Neural cell (in vitro differentiated cells): Measurements from ENCODE around the gene STARD10. TPM values are rescaled to one million over a fixed set of nuclear protein-coding genes. Genes with fewer than 3 reads are reported as not detected.

Experiments
- H2AFZ ChIP-seq: fragments of 200-600, 300-800 bp; sonication (generic), shearing (Covaris generic); 2 replicates; pipeline ENCODE4 v1.6.0; 2014; ENCODE audit warnings: low read depth, mild to moderate bottlenecking, antibody characterized with exemption, low read length, moderate library complexity
- H3F3A ChIP-seq: fragments of 200-600 bp; shearing (Covaris generic); 2 replicates; pipeline ENCODE4 v1.6.1; 2016; ENCODE audit warnings: mild to moderate bottlenecking, moderate library complexity, mixed read lengths, antibody characterized with exemption, low read length; ENCODE audit not compliant: insufficient read depth, poor library complexity, severe bottlenecking
- H3K27ac ChIP-seq: fragments of 200-600, 300-800 bp; sonication (generic), shearing (Covaris generic); 2 replicates; pipeline ENCODE4 v1.5.1; 2014; ENCODE audit warnings: mild to moderate bottlenecking, low read length, moderate library complexity
- H3K27me3 ChIP-seq: fragments of 300-800, 200-600 bp; sonication (generic), shearing (Covaris generic); 2 replicates; pipeline ENCODE4 v1.6.0; 2014; ENCODE audit warnings: mild to moderate bottlenecking, low read depth, low read length, moderate library complexity; ENCODE audit not compliant: insufficient read depth
- H3K36me3 ChIP-seq: fragments of 300-800, 200-600 bp; sonication (generic), shearing (Covaris generic); 2 replicates; pipeline ENCODE4 v1.5.1; 2014; ENCODE audit warnings: mild to moderate bottlenecking, antibody characterized with exemption, low read length, moderate library complexity; ENCODE audit not compliant: insufficient read depth
- H3K4me2 ChIP-seq: fragments of 300-800, 200-600 bp; sonication (generic), shearing (Covaris generic); 2 replicates; pipeline ENCODE4 v1.6.0; 2014; ENCODE audit warnings: mild to moderate bottlenecking, low read length
- H3K4me3 ChIP-seq: fragments of 300-800, 200-600 bp; sonication (generic), shearing (Covaris generic); 2 replicates; pipeline ENCODE4 v1.5.1; 2014; ENCODE audit warnings: mild to moderate bottlenecking, low read length, moderate library complexity
- H3K79me2 ChIP-seq: fragments of 200-600 bp; shearing (Covaris generic); replicated peaks from 2 replicates; pipeline ENCODE4 v1.6.0; 2014; ENCODE audit warnings: mild to moderate bottlenecking, low read length, moderate library complexity; ENCODE audit not compliant: insufficient read depth
- H3K9ac ChIP-seq: fragments of 300-800, 200-600 bp; sonication (generic), shearing (Covaris generic); 2 replicates; pipeline ENCODE4 v1.6.1; 2016; ENCODE audit warnings: mild to moderate bottlenecking, low read length, mixed read lengths
- H3K9me2 ChIP-seq: fragments of 200-600 bp; shearing (Covaris generic); 2 replicates; pipeline ENCODE4 v1.6.1; 2016; ENCODE audit warnings: mild to moderate bottlenecking, low read length, mixed read lengths; ENCODE audit not compliant: insufficient read depth
- H3K9me3 ChIP-seq: fragments of 200-600, 300-800 bp; sonication (generic), shearing (Covaris generic); 2 replicates; pipeline ENCODE4 v1.6.1; 2016; ENCODE audit warnings: mild to moderate bottlenecking, mixed run types, low read length, moderate library complexity, mixed read lengths
- H4K20me1 ChIP-seq: fragments of 200-600 bp; shearing (Covaris generic); 2 replicates; pipeline ENCODE4 v1.6.1; 2016; ENCODE audit warnings: mild to moderate bottlenecking, mixed run types; ENCODE audit not compliant: insufficient read depth
- EP300 ChIP-seq: fragments of 450-650 bp; conservative IDR thresholded peaks from 2 replicates; pipeline ENCODE4 v1.6.1; 2014; ENCODE audit warnings: antibody characterized with exemption, mild to moderate bottlenecking, moderate library complexity; ENCODE audit not compliant: poor library complexity, severe bottlenecking
- EZH2 ChIP-seq: fragments of 200-600, 300-800 bp; shearing (Covaris generic), sonication (generic); IDR thresholded peaks from 2 replicates; pipeline ENCODE4 v1.6.1; 2014; ENCODE audit warnings: antibody characterized with exemption, low read length, borderline replicate concordance, mild to moderate bottlenecking; ENCODE audit not compliant: insufficient read depth, poor library complexity, severe bottlenecking
- MXI1 ChIP-seq: fragments of 450-650 bp; conservative IDR thresholded peaks from 2 replicates; pipeline ENCODE4 v1.6.1; 2014; ENCODE audit warnings: antibody characterized with exemption, mild to moderate bottlenecking; ENCODE audit not compliant: poor library complexity, severe bottlenecking
- POLR2AphosphoS5 ChIP-seq: IDR thresholded peaks from 2 replicates; pipeline ENCODE4 v1.6.1; 2012
- RAD21 ChIP-seq: fragments of 450-650 bp; conservative IDR thresholded peaks from 2 replicates; pipeline ENCODE4 v1.6.1; 2014; ENCODE audit warnings: antibody characterized with exemption, mild to moderate bottlenecking, moderate library complexity
- SMC3 ChIP-seq: fragments of 450-650 bp; conservative IDR thresholded peaks from 2 replicates; pipeline ENCODE4 v1.6.1; 2014; ENCODE audit warnings: antibody characterized with exemption, mild to moderate bottlenecking, moderate library complexity; ENCODE audit not compliant: poor library complexity
- TAF1 ChIP-seq: IDR thresholded peaks from 2 replicates; pipeline ENCODE4 v1.6.1; 2012; ENCODE audit warnings: low read depth
- polyA plus RNA-seq: library from polyadenylated mRNA; depleted of rRNA; stranded (reverse); fragments of >200 nt; gene quantifications from 2 replicates; pipeline ENCODE4 v1.2.3, GENCODE V29; 2014
- TF ChIP-seq, protein P1 (sequence below): fragments of 450-650 bp; IDR thresholded peaks from 2 replicates; pipeline ENCODE4 v1.5.1; 2014; ENCODE audit warnings: antibody characterized with exemption, mild to moderate bottlenecking, moderate library complexity; ENCODE audit not compliant: poor library complexity, severe bottlenecking
- TF ChIP-seq, protein P2 (sequence below): IDR thresholded peaks from 2 replicates; pipeline ENCODE4 v1.6.1; 2012; ENCODE audit warnings: borderline replicate concordance

The STARD10 gene
- polyA plus RNA-seq, 1 donor from 2014 or later, result 29.0 TPM

DNA sequence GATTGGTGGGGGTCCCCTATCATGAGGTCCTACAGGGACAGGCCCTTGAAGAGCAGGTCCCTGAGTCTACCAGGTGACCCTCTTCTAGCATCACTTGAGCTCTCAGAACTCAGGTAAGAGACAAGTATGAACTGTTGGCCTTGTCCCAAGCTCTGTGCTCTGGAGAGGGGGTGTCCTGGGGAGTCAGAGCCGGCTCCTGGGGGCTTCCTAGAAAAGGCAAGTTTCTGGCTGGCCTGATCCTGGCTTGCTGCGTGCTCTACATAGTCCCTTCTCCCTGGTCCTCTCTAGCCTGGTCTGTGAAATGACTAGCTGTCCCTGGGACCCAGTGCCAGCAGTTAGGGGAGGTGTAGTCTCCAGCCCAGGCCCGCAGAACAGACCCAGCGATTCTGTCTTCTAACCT, 31.8 kb upstream of the STARD10 start:
- H3K4me2 ChIP-seq, result no peak overlapping the region
- H3K9ac ChIP-seq, result no peak overlapping the region
- H2AFZ ChIP-seq, result no peak overlapping the region
- no peaks in the 10 kb centered on the region for H3F3A ChIP-seq
- TF ChIP-seq EZH2, result no peak
- no peak for TF ChIP-seq EP300
- no peak for TF ChIP-seq POLR2AphosphoS5
- no peak for TF ChIP-seq RAD21
- no peak for TF ChIP-seq MXI1
- TF ChIP-seq, protein P1, sequence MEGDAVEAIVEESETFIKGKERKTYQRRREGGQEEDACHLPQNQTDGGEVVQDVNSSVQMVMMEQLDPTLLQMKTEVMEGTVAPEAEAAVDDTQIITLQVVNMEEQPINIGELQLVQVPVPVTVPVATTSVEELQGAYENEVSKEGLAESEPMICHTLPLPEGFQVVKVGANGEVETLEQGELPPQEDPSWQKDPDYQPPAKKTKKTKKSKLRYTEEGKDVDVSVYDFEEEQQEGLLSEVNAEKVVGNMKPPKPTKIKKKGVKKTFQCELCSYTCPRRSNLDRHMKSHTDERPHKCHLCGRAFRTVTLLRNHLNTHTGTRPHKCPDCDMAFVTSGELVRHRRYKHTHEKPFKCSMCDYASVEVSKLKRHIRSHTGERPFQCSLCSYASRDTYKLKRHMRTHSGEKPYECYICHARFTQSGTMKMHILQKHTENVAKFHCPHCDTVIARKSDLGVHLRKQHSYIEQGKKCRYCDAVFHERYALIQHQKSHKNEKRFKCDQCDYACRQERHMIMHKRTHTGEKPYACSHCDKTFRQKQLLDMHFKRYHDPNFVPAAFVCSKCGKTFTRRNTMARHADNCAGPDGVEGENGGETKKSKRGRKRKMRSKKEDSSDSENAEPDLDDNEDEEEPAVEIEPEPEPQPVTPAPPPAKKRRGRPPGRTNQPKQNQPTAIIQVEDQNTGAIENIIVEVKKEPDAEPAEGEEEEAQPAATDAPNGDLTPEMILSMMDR, result no peak
- no peak for TF ChIP-seq TAF1
- no peak for TF ChIP-seq SMC3
- TF ChIP-seq, protein P2, sequence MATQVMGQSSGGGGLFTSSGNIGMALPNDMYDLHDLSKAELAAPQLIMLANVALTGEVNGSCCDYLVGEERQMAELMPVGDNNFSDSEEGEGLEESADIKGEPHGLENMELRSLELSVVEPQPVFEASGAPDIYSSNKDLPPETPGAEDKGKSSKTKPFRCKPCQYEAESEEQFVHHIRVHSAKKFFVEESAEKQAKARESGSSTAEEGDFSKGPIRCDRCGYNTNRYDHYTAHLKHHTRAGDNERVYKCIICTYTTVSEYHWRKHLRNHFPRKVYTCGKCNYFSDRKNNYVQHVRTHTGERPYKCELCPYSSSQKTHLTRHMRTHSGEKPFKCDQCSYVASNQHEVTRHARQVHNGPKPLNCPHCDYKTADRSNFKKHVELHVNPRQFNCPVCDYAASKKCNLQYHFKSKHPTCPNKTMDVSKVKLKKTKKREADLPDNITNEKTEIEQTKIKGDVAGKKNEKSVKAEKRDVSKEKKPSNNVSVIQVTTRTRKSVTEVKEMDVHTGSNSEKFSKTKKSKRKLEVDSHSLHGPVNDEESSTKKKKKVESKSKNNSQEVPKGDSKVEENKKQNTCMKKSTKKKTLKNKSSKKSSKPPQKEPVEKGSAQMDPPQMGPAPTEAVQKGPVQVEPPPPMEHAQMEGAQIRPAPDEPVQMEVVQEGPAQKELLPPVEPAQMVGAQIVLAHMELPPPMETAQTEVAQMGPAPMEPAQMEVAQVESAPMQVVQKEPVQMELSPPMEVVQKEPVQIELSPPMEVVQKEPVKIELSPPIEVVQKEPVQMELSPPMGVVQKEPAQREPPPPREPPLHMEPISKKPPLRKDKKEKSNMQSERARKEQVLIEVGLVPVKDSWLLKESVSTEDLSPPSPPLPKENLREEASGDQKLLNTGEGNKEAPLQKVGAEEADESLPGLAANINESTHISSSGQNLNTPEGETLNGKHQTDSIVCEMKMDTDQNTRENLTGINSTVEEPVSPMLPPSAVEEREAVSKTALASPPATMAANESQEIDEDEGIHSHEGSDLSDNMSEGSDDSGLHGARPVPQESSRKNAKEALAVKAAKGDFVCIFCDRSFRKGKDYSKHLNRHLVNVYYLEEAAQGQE, result no peak
- H3K9me3 ChIP-seq, result no peaks in the 10 kb centered on the region
- no peaks in the 10 kb centered on the region for H3K36me3 ChIP-seq
- H3K27me3 ChIP-seq, result no peaks in the 10 kb centered on the region
- H3K79me2 ChIP-seq, result no peaks in the 10 kb centered on the region
- no peaks in the 10 kb centered on the region for H4K20me1 ChIP-seq
- H3K9me2 ChIP-seq, result no peaks in the 10 kb centered on the region
- no peak overlapping the region for H3K27ac ChIP-seq
- H3K4me3 ChIP-seq, result no peak overlapping the region

DNA sequence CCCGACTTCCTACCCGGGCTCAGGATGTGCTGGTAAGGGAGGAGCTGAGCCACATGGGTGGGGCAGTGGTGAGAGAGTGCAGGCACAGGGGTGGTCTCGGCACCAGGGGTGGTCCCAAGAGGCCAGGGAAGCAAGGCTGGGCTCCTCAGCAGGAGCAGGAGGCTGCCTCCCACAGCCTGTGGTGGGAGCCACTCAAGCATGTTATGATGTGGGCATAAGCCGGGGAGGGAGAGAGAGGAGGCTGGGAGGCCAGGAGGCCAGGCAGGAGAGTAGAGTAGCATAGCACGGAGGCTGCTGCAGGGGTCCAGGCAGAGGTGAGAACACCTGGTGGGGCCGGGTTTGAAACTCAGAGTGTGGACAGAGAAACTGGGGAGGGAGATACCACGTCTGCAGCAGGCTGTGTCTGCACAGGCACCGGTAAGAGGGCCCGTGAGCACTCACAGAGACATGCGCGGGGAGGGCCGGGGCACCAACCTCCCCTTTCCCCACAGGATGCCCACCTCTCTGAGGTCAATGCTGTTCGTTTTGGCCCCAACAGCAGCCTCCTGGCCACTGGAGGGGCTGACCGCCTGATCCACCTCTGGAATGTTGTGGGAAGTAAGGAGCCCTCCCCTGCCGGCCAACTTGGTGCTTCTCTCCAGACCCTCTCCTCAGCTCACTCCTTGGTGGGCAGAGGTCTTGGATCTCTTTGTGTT, 31.1 kb upstream of the STARD10 start:
- Histone ChIP-seq H3K27ac (no peak overlapping the region), H2AFZ (no peak overlapping the region), H3K9ac (no peak overlapping the region)

More for the DNA sequence above, 31.1 kb upstream of the STARD10 start:
- no peaks in the 10 kb centered on the region for H3K9me3 ChIP-seq
- H4K20me1 ChIP-seq, result no peaks in the 10 kb centered on the region
- H3K4me3 ChIP-seq, result no peak overlapping the region
- H3F3A ChIP-seq, result no peaks in the 10 kb centered on the region
- no peaks in the 10 kb centered on the region for H3K9me2 ChIP-seq
- no peaks in the 10 kb centered on the region for H3K27me3 ChIP-seq
- no peaks in the 10 kb centered on the region for H3K79me2 ChIP-seq
- TF ChIP-seq, protein P2, result no peak
- no peak for TF ChIP-seq MXI1
- TF ChIP-seq EZH2, result no peak
- TF ChIP-seq, protein P1, result no peak
- no peak for TF ChIP-seq RAD21
- TF ChIP-seq EP300, result no peak
- TF ChIP-seq POLR2AphosphoS5, result no peak
- no peak for TF ChIP-seq SMC3
- no peak for TF ChIP-seq TAF1
- no peaks in the 10 kb centered on the region for H3K36me3 ChIP-seq
- H3K4me2 ChIP-seq, result no peak overlapping the region
